ENCODE measurements around the gene SLCO6A1. TPM values are rescaled to one million over a fixed set of nuclear protein-coding genes. Genes with fewer than 3 reads are reported as not detected.

The SLCO6A1 gene
- total and polyA plus RNA-seq, 12 donors = not detected

- no peaks in the 10 kb centered on the region for H3K36me3 ChIP-seq
- intact Hi-C loops (cut with DNase I) = no loop called here
- no peak for TF ChIP-seq CTCF (IDR thresholded peaks at IDR 0.05)
- H3K27ac ChIP-seq = no peak overlapping the region
- H3K4me3 ChIP-seq = no peak overlapping the region
- ATAC-seq (no peak), DNase-seq (no peak)
- peaks cover 0 to 8% (median 0%) of the 10 kb centered on the region in 11 donors for H3K9me3 ChIP-seq
- no peaks in the 10 kb centered on the region for H3K27me3 ChIP-seq
- 58 to 76% methylated on average over 1 of the region's 1 CpG for WGBS, 2 donors
- no peaks in the 10 kb centered on the region for H3K4me1 ChIP-seq
Observed at GRCh38 chr5:102542057-102542456, 43.3 kb upstream of the SLCO6A1 start.

DNA sequence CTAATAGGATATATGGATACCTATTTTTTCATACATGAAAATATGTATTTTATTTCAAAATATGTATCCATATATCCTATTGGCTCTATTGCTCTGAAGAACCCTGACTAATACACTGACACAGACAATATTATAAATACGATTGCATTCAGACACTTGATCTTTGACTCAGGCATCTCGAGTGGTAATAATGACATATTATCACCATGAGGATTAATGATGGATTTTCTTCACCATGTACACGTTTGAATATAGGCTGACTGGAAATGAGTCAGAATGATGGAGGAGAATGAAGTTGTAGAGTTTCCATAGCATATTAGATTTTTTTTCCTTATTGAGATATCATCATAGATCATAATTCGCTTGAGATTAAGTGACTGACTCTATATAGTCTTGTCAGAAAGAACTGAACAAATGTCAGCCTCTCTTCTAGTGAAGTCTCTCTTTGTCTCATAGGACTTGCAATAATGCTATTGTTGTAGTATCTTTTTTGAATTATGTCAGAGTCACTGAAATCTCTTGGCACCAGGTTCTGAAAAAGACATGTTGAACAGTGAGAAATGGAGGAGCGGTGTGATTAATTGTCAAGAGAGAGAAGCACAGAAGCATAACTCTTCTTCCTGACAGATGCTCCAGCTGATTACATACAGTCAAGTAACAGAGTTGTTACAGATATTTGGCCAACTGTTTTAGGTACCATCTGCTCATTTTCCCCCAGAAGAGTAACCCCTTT is 41.4 kb upstream of the SLCO6A1 start:
- Histone ChIP-seq H3K27me3 (no peaks in the 10 kb centered on the region), H3K36me3 (no peaks in the 10 kb centered on the region), H3K27ac (no peak overlapping the region), H3K4me3 (no peak overlapping the region), H3K4me1 (no peaks in the 10 kb centered on the region), H3K9me3 (peaks cover 0 to 8% (median 0%) of the 10 kb centered on the region in 11 donors)
- intact Hi-C loops (cut with DNase I) = loop anchor here in 1 of 10 donors (5.0 kb wide), 1 partner anchor 502 kb away; no protein-coding TSS in a partner anchor
- WGBS, 2 donors = 83 to 88% methylated on average over 5 of the region's 5 CpGs
- no peak for ATAC-seq
- DNase-seq = no peak
- no peak for TF ChIP-seq CTCF (IDR thresholded peaks at IDR 0.05)

GRCh38 chr5:102539562-102539961 is 40.8 kb upstream of the SLCO6A1 start:
- no peak for DNase-seq
- TF ChIP-seq CTCF (IDR thresholded peaks at IDR 0.05) = no peak
- 54 to 73% methylated on average over 1 of the region's 1 CpG for WGBS, 2 donors
- Histone ChIP-seq H3K9me3 (peaks cover 0 to 8% (median 0%) of the 10 kb centered on the region in 11 donors), H3K27me3 (no peaks in the 10 kb centered on the region), H3K4me1 (no peaks in the 10 kb centered on the region), H3K36me3 (no peaks in the 10 kb centered on the region), H3K27ac (no peak overlapping the region), H3K4me3 (no peak overlapping the region)
- ATAC-seq = no peak
- intact Hi-C loops (cut with DNase I) = loop anchor here in 1 of 10 donors (5.0 kb wide), 1 partner anchor 503 kb away; no protein-coding TSS in a partner anchor

GRCh38 chr5:102537011-102537410 is 38.2 kb upstream of the SLCO6A1 start:
- Histone ChIP-seq H3K4me3 (no peak overlapping the region), H3K4me1 (peaks cover 0 to 7% (median 0%) of the 10 kb centered on the region in 9 donors), H3K27me3 (no peaks in the 10 kb centered on the region), H3K9me3 (peaks cover 0 to 10% (median 0%) of the 10 kb centered on the region in 11 donors), H3K36me3 (no peaks in the 10 kb centered on the region), H3K27ac (no peak overlapping the region)
- TF ChIP-seq CTCF (IDR thresholded peaks at IDR 0.05) = no peak
- DNase-seq (no peak), ATAC-seq (no peak)
- intact Hi-C loops (cut with DNase I) = loop anchor here in 2 of 10 donors (2.0 to 5.0 kb wide), 2 partner anchors 504 to 505 kb away; no protein-coding TSS in a partner anchor
- WGBS, 2 donors = 64 to 87% methylated on average over 1 of the region's 1 CpG

Data from heart right ventricle (tissue), 16 donors.